ENCODE results near the gene RGS14.

The RGS14 gene, protein sequence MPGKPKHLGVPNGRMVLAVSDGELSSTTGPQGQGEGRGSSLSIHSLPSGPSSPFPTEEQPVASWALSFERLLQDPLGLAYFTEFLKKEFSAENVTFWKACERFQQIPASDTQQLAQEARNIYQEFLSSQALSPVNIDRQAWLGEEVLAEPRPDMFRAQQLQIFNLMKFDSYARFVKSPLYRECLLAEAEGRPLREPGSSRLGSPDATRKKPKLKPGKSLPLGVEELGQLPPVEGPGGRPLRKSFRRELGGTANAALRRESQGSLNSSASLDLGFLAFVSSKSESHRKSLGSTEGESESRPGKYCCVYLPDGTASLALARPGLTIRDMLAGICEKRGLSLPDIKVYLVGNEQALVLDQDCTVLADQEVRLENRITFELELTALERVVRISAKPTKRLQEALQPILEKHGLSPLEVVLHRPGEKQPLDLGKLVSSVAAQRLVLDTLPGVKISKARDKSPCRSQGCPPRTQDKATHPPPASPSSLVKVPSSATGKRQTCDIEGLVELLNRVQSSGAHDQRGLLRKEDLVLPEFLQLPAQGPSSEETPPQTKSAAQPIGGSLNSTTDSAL

DNA sequence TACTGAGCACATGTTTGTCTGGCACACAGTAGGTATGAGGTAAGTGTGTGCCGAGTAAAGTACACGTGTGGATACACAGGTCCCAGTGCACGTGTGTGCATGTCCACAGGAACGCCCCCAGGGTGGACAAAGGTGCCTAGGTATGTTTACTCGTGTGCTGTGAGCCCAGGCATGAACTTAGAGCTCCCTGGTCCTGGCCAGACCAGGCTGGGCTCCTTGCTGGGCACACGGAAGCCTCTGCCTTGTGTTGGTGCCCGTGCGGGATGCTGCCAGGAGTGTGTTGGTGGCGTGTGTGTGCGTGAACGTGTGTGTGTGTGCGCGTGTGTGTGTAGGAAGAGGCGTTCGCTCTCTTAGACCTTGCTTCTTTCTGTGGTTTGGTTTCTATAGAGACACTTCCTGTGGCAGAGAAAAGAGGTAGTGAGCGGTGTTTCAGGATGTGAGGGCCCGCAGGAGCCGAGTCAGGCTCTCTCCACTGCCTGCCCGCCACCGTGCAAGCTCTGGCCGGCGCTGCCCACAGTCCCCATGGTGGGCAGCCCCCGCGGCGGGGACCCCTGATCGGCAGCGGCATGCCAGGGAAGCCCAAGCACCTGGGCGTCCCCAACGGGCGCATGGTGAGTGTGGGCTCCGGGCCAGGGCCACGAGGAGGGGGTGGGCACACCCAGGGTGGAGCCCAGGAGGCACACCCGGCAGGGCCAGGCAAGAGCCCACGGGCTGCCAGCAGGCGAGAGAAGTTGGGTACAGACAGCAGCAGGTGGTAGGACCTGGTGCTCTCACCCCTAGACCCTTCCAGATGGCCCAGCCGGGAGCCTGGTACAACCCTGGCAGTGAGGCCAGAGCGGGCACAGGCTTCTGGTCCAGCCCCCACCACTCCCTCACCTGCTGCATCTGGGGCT is at the start of gene RGS14:
RGS14 (plus strand) TSS at position 466 of the 893 bp plus-strand sequence; CDS start at position 567, 101 bp downstream.
- in situ Hi-C loops (cut with MboI; ENCODE audit: low sequenced_read_pairs): no loop called here

DNA sequence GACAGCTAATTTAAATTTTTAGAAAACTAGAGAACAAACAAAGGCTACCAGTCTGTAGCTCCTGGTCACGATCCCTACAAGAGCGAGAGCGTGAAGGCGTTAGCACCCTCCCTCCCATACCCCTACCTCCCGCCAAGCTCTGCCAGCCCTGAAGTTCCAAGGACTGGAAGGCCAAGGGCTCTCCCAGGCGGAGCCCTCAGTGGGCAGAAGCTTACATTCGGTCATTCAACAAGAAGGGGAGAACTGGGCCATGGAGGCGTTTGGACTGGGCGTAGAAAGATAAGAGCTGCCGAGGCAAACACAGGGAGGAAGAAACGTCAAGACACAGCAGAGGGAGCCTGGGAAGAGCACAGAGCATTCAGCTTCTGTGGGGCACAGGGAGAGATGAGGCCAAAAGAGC is 49.0 kb upstream of the RGS14 start:
- in situ Hi-C loops (cut with MboI; ENCODE audit: low sequenced_read_pairs): no loop called here

DNA sequence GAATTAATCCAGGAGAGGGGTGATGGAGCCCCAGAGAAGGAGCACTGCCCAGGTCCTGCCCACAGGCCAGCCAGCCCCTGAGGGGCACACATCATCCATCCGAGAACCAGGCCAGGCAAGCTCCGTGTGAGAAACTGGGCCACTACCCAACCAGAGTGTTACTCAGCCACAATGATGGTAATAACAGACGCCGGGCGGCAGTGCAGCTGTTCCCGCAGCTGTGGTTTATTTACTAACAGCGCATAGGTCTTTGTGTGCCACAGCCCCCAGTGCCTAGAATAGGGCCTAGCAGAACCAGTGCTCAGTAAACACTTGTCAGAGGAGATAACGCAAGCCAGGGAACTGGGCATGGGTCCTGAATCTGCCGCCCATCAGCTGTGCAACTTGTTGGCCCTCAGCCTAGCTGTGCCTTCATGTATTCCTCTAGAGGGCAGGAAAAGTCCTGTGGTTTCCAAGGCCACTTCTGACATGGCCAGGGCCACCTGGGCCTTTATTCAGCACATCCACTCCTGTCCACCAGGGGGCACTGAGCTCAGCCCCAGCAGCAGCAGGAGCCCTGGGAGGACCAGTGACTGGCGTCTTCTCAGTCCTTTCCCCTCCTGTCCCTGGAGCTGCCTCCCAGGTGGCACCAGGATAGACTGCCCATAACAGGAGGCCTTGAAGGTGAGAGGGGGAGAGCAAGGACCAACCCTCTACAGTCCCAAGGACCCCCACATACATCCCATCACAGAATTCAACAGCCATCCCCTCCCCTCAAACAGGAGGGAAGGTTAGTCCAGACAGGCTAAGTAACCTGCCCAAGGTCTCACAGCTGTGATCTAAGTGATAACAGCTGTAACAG is 48.2 kb upstream of the RGS14 start:
- in situ Hi-C loops (cut with MboI; ENCODE audit: low sequenced_read_pairs): no loop called here

DNA sequence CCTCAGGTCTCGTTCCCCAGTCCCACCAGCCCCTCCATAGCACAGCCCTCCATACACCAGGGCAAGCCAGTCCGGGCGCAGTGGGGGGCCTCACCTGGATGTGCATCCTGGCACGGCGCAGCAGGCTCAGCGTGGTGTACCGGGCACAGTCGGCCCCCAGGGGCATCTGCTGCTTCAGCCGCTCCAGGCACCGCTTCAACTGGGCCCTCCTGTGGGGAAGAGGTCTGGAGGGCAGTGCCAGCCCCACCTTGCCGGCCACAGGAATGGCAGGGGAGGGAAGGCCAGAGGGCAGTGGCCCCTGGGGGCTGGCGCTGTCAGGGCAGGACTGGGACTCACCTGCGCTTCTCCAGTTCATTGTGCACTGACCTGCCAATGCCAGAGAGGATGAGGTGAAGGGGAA is 47.4 kb upstream of the RGS14 start:
- in situ Hi-C loops (cut with MboI; ENCODE audit: low sequenced_read_pairs): no loop called here

DNA sequence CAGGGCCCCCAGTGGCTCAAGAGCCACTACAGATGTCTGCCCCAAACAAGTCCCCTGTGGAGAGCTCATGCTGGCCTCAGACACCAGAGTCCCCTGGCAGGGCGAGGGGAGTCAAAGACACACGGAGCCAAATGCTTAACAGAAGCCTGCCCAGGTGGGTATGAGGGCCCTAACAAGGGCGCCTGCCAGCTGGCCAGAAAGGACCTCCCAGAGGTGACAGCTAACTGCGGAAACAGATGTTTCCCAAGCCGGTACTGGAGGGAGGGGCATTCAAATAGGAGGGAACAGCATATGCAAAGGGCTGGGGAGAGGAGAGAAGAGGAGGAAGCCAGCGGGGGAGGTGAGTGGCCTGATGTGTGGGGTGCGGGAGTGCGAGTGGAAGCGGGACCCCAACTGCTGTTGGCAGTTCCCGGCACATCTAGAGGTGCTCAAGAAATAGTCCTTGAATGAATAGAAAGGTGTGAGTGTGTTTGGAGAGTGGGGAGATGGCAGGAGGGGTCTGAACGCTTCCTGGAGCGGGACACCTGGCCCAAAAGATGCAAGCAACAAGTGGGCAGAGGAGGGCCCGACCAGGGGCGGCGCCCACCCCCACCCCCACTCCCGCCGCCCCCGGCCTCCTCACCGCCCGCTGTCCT is 46.9 kb upstream of the RGS14 start:
- in situ Hi-C loops (cut with MboI; ENCODE audit: low sequenced_read_pairs): no loop called here

DNA sequence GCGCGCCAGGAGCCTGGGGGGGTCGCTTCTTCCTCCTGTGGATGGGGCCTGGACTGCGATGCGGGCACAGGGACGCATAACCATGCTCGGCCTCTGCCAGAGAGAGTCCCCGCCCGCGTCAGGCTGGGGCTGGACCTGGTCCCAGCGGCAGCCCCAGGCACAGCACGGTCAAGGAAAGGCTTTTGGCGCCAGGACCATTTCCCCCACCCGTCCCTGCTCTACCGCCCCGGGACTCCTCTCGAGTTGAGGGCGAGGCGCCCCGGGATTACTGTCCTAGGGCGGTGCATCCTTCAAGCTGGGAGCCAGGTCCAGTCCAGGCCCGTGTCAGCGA is 46.4 kb upstream of the RGS14 start:
- in situ Hi-C loops (cut with MboI; ENCODE audit: low sequenced_read_pairs): no loop called here

DNA sequence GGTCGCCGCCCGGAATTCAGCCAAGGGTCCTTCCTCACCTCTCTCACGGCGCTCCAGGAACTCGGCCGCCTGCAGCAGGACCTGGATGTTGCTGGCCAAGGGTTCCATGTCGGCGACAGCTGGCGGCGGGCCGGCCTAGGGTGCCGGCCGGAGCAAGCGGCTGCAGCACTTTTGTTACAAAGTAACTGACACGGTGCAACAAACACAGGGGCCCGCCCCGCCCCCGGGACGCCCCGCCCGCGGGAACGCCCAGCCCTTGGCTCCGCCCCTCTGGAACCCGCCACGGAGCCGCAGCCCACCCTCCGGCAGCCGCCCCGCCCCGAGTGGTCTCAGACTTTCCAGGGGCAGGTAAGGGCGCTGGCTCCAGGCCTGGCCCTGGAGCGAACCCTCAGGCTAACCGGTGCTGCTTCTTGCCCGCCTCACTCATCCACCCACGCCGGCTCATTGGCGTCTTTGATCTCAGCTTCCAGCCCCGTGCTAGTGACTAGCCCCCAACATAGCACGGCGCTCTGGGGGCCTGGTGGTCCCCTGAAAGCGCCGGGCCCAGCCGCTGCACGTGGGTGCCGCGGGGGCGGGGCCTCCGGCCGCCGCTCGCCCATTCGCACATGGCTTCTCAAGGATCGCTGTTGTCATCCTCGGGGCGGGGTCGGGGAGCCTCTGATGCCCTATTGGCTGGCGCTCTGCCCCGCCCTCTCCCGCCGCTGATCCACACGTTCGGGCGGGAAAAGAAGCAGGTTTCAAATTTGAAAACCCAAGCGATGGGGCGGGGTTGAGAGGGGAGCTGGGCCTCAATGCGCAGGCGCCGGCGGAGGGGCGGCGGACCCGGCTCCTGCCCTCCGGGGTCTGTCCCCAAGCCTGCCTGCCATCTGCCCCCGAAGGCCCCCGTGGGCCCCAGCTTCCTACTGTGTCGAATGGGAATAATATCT is 45.7 kb upstream of the RGS14 start, which contains the start of gene MXD3:
MXD3 (minus strand) TSS at position 176 of the 926 bp plus-strand sequence; CDS start at position 108, 68 bp downstream.
- in situ Hi-C loops (cut with MboI; ENCODE audit: low sequenced_read_pairs): no loop called here

DNA sequence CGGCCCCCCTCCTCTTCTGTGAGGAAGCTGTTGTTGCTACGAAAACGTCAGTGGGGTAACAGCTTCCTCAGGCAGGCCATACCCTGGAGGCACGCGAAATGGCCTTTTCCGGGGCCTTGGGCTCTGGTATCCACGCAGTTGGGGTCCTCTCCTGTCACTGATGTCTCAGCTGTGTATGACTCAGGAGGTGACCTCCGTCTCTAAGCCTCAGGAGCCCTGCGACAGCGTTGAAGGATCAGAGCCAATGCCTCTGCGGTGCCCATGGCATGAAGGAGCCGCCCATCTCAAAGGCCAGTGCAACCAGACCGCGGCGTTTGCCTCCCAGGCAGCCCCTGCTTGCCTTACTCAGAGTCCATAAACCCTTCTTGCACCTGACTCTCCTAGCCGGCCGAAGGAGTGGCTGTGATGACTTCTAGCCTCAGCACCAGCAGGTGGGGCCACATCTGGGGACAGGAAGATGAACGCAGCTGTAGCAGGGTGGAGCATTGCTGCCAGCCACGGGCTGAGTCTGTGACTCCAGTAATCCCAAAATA is 45.0 kb upstream of the RGS14 start:
- in situ Hi-C loops (cut with MboI; ENCODE audit: low sequenced_read_pairs): no loop called here

DNA sequence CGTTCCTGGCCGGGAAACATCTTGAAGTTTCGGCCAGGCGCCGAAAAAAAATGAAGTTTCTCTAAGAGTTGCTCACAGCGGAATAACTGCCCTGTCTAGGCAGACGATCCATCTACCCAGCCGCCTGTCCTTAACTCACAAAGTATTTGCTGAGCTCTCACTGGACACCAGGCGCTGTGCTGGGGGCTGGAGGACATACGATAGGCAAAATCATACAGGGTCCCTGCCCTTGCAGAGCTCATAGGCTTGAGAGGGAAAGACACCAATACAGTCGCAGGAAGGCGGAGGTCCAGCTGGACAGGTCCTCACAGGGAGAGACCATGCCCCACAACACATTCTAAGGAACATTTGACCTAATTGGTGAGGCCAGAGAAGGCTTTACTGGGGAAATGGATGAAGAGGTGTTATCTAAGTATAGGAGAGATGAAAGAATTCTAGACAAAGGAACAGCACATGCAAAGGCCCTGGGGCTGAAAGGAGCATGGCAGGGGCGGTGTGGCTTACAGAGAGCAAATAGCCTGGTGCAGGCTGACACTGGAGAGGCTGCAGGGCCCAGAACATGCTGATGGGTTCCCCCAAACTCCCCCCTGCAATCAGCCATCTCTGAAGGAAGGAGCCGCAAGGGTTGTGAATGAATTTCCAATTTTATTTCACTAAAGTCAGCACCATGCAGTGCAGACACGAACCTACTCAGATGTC is 44.0 kb upstream of the RGS14 start:
- in situ Hi-C loops (cut with MboI; ENCODE audit: low sequenced_read_pairs): no loop called here

DNA sequence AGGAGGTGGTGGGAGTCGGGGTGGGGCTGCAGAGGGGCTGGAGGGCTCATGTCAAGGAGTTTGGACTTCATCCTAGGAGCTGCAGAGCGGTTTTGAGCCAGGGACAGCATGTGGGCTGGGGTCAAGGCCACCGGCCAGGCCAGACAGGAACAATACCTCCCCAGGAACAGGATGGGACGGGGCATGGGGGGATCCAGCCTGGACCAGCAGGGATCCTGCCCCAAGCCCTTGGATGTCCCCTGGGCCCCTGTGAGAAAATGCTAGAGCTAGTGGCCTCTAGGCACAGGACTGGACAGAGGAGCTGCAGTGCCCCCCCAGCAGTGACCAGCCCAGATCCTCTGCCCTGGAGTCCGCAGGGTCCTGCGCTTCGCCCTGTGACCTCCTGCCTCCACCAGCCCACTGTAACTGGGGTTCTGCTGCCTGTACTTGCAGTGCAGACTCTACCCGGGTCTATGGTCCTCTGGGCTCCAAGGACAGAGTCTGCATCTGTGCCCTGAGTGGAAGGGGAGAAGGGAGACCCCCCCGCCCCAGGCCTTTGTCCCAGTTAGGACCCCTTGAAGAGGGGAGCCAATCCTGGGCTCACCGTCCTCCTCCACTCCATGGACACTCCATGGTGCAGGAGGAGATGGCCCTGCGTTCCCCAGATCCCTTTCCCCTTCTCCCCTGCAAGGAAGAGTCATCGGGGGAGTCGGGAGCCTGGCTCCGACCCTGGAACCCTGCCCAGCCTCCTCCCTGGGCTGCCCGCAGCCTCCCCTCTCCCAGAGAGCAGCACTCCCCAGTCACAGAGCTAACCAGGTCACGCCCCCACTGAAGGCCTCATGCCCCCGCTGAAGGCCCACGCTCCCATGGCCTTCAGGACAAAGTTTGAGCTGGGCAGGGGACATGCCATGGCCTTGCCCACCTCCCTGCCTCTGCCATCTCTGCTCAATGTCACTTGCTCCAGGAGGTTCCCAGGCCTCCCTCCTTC is 43.1 kb upstream of the RGS14 start:
- in situ Hi-C loops (cut with MboI; ENCODE audit: low sequenced_read_pairs): no loop called here

DNA sequence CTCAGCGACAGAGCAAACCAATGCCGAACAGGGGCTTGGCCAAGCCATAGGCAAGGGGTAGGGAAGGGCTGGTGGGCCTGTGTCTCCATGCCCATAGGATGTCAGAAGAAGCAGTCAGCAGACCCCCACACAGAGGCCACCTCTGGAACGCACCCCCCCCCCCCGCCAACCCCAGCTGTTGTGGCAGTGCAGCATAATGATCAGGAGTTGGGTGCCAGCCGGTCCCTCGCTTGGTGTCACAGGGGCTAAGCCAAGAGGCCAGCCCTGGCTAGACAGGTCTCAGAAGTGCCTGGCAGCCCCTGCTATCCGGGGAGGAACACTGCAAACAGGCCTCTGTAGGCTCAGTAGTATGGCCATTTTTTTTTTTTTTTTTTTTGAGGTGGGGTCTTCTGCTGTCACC is 42.3 kb upstream of the RGS14 start:
- in situ Hi-C loops (cut with MboI; ENCODE audit: low sequenced_read_pairs): no loop called here

DNA sequence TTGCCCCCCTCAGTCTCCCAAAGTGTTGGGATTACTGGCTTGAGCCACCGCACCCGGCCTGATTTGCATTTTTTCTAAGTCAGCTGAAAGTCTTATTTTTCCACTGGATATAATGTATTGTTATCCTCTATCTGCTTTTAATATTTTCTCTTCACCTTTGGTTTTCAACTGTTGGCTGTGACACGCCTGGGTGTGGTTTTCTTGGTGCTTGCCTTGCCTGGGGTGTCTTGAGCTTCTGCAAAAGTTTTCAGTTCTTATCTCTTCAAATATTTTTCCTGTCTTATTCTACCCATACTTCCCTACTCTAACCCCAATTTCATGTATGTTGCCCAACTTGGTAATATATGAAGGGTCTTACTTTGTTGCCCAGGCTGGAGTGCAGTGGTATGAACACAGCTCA is 41.7 kb upstream of the RGS14 start:
- in situ Hi-C loops (cut with MboI; ENCODE audit: low sequenced_read_pairs): no loop called here

DNA sequence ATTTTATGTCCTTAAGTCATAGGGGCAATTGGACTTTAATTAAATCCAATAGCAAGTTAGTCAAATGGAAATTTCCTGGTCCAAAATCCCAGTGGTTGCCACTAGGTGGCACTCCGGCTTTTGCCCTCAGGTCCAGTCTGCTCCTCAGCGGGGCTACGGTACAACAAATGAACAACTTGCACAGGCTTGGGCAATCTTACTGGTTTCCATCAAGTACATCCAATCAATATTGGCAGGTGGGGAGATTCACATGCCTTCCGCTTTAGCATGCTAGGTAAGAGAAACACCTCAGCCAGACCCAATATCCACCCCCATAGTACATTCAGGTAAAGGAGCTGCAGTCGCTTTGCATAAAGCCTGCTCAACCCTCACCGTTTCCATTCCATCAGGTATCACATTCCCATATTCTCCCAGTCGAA is 39.8 kb upstream of the RGS14 start:
- in situ Hi-C loops (cut with MboI; ENCODE audit: low sequenced_read_pairs): no loop called here

DNA sequence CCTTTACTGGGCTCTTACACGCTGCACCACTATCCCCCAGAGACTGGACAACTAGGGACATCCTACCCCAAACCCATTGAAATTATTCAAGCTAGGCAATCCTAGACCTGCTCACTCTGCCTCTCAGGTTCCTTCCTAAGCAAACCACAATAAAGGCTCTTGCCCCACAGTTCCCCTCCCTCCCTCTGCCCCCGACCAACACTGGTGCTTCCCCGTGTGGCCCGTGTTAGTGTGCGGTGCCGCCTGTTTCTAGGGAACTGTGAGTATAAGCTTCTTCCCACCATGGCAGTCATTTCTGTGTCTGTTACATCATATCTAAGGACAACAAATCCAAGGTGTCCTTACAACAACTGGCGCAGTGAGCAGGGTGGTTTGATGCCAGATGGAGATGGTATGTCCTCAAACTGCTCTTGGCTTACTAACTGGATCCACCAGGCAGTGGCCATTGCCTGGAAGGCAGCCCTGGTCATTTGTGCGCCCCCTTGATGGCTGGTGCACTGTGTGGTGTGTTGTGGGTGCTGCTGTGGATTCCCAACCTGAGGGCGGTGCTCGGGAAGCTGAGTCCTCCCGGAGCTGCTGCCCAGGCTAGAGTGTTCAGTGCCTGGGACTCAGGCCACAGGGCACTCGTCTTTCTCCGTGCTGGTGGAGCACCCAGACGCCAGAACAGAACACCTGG is 37.7 kb upstream of the RGS14 start:
- in situ Hi-C loops (cut with MboI; ENCODE audit: low sequenced_read_pairs): no loop called here

DNA sequence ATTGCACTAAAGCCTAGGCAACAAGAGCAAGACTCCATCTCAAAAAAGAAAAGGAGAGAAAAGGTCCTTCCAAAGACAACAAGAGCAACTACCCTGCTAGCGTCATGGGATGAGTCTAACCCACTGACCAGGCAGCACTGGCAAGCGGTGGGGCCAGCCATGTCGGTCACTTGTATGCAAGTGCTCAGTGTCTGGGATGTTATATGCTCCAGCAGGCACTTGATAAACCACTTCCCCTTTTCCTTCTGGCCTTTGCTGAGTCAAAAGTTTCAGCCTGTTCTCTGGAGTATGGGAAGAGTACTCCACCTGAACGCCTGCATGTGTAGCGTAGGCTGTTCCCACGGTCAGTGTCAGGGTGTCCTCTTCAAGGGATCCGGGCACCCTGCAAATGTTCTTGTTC is 36.8 kb upstream of the RGS14 start:
- in situ Hi-C loops (cut with MboI; ENCODE audit: low sequenced_read_pairs): no loop called here

DNA sequence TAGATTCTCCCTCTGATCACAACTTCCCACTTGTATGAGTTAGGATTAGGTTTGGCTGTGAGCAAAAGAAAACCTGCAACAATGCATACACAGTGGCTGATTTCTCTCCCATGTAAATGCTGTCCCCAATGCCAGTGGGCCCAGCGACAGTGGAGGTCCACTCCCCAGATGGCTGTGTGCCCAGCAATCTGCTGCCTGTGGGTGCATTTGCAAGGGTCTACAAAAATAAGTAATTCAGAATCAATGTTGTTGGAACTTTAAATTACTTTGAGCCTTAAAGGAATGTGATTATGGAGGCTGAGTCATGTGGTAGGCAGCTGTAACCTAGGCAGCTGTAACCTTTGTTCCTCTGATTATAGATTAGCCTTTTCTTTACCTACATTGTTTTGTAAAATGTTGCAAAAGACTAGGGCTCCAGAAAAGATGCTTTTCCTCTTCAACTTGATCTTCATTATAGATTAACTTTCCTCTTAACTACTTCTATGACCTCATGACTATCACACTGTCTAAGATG is 31.8 kb upstream of the RGS14 start:
- in situ Hi-C loops (cut with MboI; ENCODE audit: low sequenced_read_pairs): no loop called here
